ENCODE measurements around the gene ALKBH3.

GRCh38 chr11:43920598-43921419 is 40.2 kb downstream of the ALKBH3 start:
- TF ChIP-seq CTCF (IDR thresholded peaks at IDR 0.05) (no peak), POLR2A (IDR thresholded peaks at IDR 0.05) (no peak)
